ENCODE data around the gene GPR17.

GPR17 gene

DNA sequence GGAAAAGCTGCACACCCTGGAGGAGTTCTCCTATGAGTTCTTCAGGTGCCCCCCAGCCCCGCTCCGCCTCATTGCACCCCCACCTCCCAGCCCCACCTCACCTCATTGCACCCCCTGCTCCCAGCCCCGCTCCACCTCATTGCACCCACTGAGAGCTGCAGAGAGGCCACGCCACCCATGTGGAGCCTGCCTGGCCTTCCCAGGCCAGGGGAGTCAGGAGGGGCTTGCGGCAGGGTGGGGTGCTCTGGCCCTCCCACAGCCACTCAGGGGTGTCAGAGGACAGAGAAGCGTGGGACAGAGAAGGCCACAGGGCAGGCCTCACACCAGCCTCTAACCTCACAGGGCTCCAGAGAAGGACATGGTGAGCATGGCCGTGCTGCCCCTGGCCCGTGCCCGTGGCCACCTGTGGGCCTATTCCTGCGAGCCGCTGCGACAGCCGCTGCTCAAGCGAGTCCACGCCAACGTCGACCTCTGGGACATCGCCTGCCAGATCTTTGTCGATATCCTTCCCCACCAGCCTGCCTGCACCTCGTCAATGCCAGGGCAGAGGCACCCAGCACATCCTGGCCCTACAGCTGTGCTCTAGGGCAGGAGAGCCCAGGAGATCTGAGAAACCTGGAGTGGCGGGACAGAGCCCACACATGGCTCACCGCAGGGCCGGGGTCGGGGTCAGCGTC lies 15.0 kb upstream of the GPR17 start:
- DNase-seq = no peak

DNA sequence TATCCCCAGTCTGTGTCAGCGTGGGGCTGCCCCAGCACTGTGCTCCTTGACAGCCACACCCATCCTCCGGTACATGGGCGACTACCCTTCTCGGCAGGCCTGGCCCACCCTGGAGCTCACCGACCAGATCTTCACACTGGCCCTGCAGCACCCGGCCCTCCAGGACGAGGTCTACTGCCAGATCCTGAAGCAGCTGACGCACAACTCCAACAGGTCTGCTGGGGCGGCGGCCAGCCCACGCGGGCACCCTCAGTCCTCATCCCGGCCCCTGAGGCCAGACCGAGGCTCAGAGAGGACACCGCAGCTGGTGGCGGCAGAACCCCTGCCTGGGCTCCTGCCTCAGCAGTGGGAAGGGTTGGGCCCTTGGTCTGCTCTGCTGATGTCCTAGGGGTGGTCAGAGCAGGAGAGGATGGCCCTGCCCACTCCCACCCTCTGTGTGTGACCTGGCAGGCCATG lies 14.4 kb upstream of the GPR17 start:
- DNase-seq = no peak

DNA sequence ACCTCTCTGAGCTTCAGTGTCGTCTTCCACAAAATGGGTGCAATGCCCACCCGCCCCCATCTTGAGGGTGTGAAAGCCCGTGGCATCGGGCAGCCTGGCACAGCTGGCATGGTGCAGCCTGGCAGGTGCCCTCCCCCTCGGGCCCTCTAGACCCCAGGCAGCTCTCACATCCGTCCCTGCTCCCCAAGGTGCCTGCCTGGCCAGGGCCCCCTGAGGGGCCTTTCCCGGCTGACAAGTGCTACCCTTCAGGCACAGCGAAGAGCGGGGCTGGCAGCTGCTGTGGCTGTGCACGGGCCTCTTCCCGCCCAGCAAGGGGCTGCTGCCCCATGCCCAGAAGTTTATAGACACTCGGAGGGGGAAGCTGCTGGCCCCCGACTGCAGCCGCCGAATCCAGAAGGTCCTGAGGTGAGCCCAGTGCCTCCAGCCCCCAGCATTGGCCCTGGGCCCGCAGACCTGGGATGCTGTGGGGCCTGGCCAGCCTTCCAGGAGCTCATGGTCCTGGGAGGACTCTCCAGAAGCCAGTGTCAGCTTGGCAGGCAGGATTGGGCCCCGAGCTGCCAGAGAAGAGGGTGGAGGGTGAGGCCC lies 13.9 kb upstream of the GPR17 start:
- no peak for DNase-seq

DNA sequence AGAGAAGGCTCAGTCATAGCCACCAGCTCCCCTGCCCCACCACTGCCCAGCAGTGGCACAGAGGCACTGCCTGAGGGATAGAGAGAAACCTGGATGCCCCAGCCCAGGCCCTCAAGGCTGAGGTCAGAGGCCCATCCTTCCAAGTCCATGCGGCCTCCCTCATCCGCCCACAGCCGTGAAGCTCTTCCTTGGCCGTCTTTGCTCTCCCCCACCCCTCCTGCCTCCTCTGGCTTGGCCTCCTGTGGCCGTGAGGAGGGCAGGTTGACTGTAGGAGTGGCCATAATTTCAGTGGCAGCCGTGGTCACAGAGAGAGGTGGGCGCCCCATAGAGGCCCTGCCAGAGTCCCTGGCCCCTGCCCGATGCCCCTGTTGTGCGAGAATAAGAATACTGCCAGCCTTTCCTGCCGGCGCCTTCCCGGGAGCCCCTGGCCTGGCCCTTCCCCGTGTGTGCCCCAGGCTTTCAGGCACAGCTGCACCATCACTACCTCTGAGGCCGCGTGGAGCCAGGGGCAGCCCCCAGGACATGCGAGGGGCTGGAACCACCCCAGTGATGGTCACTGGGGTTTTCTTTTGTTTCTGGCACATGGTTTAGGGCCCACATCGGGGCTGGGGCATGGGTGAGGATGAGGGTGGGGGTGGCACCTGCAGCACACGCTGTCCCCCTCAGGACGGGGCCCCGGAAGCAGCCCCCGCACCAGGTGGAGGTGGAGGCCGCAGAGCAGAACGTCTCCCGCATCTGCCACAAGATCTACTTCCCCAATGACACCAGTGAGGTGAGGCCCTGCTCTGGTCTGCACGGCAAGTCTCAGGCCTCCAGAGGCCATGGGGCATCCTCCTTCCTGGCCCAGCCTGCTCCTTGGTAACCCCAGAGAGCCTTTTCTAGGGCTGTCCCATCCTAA lies 13.1 kb upstream of the GPR17 start:
- no peak for DNase-seq

DNA sequence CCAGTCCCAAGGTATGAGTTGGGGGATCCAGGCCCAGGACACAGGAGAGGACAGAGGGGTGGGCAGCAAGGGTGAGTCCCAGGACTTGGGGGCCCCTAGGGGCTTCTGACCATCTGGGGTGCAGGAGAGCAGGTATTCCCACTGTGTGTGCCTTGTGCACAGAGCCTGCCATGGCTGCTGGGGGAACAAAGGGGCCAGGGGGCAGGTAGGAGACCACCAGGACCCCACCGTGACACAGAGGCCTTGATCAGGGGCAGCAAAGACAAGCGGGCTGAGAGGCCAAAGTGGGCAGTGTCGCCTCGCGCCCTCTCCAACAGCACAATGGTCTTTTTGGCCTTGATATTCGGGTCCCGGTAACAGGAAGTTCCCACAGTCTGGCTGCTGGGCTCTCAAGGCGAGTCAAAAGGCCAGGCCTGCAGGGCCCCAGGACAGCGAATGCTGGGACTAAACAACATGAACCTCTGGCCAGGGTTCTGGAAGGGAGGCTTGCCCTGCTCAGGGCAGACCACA lies 12.3 kb upstream of the GPR17 start:
- no peak for DNase-seq

DNA sequence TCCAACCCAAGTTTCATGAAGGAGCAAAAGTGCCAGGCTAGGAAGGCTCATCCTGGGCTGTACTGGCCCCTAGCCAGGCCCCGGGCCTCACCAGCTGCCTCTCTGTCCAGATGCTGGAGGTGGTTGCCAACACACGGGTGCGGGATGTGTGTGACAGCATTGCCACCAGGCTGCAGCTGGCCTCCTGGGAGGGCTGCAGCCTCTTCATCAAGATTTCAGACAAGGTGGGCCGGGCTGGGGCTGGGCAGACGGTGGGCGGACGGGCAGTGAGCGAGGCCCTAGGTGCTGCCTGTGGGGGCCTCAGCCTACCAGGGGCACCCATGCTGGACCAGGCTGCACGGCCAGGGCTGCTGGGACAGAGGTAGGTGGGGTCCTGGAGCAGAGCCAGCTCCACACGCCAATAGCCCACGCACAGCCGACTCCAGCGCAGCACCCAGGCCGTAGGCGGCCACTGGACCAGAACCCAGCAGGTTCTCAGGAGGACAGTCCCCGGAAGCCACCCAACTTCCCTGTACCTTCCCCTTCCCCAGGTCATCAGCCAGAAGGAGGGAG lies 11.8 kb upstream of the GPR17 start:
- DNase-seq = no peak

DNA sequence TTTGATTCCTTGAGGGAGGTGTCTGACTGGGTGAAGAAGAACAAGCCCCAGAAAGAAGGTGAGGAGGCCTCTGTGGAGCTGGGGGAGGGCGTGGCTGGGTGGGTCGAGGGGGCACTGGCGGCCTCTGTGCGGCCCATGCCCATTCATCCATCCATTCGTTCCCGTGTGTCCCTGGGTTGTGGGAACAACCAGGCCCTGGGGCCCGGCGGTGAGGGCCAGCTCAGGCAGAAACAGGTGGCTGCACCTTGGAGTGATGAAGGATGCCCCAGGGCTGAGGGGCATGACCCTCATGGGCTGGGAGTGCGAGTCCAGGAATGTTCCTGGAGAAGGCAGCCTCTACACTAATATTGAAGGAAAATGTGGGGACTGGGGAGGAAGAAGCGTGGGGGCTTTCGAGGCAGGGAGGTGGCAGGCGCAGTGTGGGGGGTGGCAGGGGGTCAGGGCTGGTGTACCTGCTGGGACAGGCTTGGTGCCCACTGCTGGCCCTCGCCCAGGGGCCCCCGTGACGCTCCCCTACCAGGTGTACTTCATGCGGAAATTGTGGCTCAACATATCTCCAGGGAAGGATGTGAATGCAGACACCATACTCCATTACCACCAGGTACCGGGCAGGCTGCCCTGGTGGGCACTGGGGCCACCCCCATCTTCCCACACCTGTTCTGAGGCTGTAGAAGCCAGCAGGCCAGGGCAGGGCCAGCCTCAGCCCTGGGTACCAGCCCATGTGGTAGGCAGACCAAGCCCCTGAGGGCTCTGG lies 11.2 kb upstream of the GPR17 start:
- no peak for DNase-seq

DNA sequence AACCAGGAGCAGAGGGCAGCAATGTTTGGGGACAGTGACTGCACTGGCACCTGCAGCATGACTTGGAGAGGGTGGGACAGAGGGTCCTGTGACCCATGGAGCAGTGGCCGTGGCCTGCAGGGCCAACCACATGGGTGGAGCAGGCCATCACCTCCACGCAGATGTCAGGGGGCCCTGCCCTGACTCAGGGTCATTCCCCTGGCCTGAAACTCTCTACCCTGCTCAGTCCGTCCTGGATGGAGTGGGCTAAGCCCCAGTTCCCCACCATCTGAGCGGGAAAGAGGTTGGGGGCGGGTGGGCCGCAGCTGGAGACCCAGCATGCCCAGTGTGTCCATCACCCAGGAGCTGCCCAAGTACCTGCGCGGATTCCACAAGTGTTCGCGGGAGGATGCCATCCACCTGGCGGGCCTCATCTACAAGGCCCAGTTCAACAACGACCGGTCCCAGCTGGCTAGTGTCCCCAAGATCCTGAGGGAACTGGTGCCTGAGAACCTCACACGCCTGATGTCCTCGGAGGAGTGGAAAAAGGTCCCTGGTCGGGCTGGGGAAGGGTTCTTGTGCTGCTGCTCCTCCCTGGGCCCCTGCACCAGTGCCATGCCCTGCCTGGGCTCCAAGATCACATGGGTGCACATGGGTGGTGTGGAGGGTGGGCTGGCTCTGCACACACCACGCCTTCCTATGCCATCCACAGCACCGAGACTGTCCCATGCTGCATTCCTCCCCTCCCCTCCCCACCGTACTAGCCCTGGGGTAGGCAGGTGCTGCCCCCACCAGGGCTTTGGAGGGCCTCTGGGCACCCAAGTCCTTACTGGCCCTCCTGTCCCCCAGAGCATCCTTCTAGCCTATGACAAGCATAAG lies 10.3 kb upstream of the GPR17 start:
- no peak for DNase-seq

DNA sequence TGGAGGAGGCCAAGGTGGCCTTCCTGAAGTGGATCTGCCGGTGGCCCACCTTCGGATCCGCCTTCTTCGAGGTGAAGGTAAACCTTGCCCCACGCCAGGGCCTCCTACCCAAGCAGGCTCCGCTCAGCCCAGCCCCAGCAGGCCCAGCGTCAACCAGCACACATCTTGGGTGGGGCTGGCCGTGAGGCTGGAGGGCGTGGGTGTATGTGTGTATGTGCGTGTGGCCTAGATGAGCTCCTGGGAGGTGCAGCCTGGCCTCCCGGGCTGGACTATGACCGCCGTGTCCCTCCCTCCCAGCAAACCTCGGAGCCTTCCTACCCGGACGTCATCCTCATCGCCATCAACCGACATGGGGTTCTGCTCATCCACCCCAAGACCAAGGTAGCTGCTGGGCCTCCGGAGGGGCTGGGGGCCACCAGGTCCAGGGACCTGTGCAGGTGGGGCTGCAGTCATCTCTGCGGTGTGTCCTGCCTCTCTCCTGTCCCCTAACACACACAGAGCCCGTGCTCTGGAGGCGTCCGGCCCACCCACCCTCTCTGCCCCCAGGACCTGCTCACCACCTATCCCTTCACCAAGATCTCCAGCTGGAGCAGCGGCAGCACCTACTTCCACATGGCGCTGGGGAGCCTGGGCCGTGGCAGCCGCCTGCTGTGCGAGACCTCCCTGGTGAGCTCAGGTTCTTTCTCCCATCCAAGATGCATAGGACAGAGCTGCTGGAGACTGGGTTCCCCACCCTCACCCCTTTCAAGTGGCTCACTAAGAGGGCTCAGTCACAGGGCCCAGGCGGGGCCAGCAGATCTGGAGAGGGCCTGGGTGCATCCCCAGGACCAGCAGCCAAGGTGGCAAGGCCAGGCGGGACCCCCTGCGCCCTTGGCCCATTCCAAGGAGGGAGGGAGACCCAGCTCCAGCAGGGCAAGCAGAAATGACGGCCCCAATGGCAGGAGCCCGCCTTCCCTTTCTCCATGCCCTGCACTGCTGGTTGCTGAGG lies 9.4 kb upstream of the GPR17 start:
- DNase-seq = no peak

DNA sequence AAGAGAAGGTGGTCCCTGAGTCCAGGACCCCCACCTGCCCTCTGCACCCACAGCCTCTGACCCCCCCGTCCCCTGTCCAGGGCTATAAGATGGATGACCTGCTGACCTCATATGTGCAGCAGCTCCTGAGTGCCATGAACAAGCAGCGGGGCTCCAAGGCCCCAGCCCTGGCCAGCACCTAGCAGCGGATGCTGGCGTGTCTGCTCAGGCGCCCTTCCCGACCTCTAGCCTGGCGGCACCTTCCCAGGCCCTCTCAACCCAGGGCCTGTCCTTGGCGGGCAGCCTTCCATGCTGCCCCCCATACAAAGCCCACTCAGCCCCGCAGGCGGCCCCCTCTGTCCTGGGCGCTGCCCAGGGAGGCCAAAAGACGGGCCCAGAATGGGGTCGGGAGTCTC lies 8.7 kb upstream of the GPR17 start:
- DNase-seq = no peak

DNA sequence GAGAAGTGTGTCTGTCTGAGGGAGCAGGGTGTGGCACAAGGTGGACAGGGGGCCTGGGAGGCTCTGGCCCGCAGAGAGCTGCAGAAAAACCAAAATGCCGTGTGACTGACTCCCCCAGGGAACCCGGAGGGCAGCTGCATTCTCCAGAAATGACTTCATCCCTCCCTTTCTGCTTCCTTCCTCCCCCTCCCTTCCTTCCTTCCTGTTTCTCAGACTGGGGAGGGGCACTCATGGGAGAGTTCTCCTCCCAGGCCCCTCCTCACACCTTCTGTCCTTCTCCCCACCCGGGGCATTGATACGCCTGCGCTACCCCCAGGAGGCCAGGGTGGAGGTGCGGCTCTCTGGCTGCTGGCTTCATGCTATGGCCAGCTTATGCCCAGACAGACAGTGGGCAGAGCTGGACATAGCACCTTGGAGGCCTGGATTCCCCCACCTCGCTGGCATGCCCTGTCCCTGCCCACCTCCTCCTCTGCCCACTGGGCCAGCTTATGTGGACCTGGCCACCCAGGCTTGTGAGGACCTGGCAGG lies 8.2 kb upstream of the GPR17 start:
- DNase-seq = no peak

DNA sequence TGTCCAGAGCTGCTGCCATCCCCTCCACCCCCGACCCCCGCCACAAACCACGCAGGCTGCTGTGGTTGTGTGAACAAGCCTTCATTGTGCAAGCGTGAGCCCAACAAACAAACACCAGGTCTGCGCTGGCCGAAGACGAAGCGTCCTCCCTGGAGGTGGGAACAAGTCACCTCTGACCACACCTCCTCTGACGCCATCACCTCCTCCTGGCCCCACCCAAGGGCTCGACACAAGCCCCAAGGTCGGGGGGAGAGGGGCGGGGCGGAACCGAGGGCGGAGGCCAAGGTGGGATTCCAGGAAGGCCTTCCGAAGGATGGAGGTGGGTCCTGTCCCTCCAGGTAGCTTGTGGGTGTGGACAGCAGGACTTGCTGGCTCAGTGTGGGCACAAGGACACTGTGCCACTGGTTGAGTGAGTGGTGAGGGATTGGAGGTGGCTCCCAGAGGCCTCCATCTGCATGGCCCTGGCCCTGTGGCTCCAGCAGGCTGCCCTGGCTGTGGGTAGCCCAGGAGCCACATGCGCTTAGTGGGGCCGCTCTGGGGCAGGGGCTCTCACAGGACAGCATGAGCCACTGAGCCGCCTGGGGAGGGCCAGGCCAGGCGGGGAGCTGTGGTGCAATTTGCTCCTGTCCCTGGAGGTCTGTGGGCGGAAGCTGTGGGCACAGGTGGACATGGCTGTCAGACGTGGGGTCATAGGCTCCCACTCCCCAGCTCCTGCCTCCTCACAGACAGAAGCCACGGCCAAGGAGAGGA lies 7.4 kb upstream of the GPR17 start:
- no peak for DNase-seq

DNA sequence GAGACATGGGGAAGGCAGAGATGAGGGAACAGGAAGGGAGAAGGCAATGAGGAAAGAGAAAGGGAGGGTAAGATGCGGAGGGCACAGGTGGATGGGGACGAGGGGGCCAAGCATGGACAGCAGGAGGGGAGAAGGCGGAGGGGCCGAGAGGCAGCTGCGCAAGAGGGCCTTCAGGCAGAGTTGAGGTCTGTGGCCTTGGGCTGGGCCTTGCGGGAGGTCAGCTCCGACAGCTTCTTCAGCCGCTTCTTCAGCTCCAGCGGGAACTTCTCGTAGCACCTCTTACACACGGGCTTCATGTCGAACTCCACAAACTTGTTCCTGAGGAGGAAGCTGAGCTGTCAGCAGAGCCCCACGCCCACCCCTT lies 6.9 kb upstream of the GPR17 start:
- no peak for DNase-seq

DNA sequence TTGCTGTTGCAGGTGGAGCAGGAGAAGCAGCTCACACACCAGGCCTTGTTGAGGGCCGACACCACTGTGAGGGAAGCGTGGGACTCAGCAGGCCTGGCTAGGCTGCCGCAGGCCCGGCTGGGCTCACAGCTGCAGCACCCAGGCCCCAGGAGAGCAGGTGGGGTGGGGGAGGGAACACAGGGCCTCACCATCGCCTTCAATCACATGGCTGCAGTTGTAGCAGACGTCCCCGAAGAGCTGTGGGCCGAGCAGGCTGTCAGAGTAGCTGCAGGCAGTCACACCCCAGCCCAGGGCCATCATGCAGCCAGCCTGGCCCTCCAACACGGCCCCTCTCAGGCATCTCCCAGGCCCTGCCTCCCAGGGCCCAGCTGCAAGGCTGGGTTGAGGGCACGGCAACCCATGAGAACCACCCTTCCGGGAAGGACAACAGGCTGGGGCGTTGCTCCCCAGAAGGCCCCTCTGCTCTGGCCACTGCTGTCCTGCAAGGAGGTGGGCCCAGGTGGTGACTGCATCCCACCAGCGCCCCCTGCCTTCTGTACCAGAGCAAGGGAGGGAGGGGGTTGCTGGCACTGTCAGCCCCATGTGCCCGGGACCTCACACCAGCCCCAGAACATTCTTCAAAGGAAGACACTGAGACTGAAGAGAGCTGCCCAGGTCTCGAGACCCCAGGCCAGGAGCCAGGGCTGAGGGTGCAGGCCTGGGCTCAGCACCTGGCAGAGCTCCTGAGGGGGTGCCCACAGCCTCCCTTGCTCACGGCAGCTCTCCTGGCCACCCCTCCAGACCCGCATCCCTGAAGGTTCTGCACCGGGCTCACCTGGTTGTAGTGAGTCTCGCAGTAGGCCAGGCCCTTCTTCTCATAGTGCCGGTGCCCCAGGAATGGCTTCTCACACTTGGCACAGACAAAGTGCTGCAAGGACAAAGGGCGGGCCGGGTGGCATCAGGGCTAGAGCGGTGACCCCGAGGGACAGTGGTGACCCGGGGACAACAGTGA lies 5.6 kb upstream of the GPR17 start:
- no peak for DNase-seq

DNA sequence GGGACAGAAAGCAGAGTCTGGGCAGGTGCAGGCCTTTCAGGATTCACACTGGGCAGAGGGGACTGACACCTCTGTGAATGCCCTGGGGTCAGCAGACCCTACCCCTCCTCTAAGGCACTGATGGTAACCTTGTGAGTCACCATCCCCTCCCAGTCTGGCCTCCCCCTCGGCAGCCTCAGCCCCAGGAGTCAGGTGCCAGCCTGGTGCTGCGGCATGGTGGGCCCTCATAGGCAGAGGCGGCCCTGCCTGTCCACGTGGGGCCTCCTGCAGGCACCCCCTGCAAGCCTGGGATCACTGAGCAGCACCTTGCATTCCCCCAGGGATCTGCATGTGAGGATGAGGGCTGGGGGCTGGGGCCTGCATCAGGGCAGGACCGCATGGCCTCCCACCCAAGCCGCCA lies 4.8 kb upstream of the GPR17 start:
- DNase-seq = no peak

DNA sequence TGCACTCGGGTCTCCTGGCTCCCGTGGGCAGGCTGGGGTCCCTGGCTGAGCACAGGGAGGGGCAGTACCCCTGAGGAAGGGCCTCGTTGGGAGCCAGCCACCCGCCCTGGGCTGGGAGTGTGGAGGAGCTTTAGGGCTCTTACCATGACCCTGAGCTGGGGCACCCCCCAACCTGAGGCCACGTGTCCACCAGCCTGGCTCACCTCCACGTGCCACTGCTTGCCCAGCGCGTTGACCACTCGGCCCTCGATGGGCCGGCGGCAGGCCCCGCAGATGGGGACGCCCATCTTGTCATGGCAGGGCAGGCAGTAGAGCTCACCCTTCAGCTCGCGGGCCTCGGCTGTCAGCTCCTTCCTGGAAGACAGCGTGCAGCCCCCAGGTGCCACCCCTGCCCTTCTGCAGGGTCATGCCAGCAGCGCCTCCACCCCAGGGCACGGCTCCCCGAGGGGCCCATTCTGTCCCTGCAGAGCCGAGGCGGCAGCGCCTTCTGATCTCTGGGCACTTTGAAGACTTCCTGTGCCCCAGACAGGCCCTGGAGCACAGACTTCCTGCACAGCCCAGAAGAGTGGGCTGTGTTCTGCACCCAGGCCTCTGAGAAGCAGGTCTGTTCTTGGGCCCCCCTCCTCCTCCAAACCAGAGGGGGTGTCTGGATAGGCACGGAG lies 4.0 kb upstream of the GPR17 start:
- no peak for DNase-seq

DNA sequence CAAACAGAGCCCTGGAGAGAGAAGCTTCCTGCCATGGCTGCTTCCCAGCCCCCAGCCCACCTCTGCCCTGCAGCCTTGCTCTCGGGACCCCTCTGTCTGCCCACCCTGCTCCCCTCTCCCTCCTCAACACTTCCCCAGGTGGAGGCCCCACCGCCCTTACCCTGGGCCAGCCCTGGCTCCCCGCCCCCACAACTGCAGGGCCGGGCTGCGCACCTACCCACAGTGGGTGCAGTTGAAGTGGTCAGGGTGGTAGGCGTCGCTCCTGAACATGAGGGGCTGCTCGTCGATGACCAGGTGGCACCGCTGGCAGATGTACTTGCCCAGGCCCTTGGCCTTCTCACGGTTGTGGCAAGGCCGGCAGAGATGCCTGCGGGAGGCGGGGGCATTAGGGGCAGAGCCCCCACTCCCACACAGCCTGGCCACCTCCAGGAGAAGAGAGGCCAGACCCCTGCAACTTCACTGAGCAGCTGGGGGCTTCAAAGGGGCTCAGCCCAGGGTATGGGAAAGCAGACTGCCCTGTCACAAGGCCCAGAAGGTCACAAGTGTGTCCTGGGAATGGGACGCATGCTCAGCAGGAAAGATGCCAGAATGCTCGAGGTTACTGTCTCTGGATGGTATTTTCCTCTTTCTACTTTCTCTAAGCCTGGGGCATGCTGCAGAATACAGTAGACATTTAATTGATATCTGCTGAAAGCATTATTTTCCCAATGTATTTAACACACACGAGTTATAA lies 3.1 kb upstream of the GPR17 start:
- DNase-seq = no peak
